HG03575 (cell line): Measurements from ENCODE around the gene OSBPL5.

Source experiments
- ATAC-seq: cut with Tn5 transposase; IDR thresholded peaks from one replicate; pipeline ENCODE4 v1.9.1; 2021; ENCODE audit not compliant: unreplicated experiment, insufficient number of reproducible peaks, low FRiP score; ENCODE audit errors: extremely low read depth

OSBPL5 gene

GRCh38 chr11:3109921-3110706 lies 55.0 kb downstream of the OSBPL5 start:
- no peak for ATAC-seq

GRCh38 chr11:3109434-3109833 lies 55.7 kb downstream of the OSBPL5 start:
- ATAC-seq = no peak

- no peak for ATAC-seq
Measured at GRCh38 chr11:3108183-3108721, 56.9 kb downstream of the OSBPL5 start.

GRCh38 chr11:3107608-3108182 lies 57.4 kb downstream of the OSBPL5 start:
- ATAC-seq = no peak

GRCh38 chr11:3106736-3107524 lies 58.2 kb downstream of the OSBPL5 start:
- no peak for ATAC-seq

GRCh38 chr11:3105791-3106735 lies 59.0 kb downstream of the OSBPL5 start:
- no peak for ATAC-seq

- no peak for ATAC-seq
Measured at GRCh38 chr11:3104961-3105790, 59.9 kb downstream of the OSBPL5 start.

GRCh38 chr11:3104051-3104714 lies 60.9 kb downstream of the OSBPL5 start:
- no peak for ATAC-seq

GRCh38 chr11:3103076-3103475 lies 62.0 kb downstream of the OSBPL5 start:
- ATAC-seq = no peak

GRCh38 chr11:3102641-3102921 lies 62.5 kb downstream of the OSBPL5 start:
- ATAC-seq = no peak

- ATAC-seq = no peak
Measured at GRCh38 chr11:3101921-3102640, 63.0 kb downstream of the OSBPL5 start.

- no peak for ATAC-seq
Measured at GRCh38 chr11:3099178-3099577, 65.9 kb downstream of the OSBPL5 start.

- ATAC-seq = no peak
Measured at GRCh38 chr11:3096909-3097530, 68.1 kb downstream of the OSBPL5 start.

- ATAC-seq = no peak
Measured at GRCh38 chr11:3095712-3096361, 69.3 kb downstream of the OSBPL5 start.

- ATAC-seq = no peak
Measured at GRCh38 chr11:3094223-3094824, 70.8 kb downstream of the OSBPL5 start.
